Common myeloid progenitor, CD34-positive (primary cell): ENCODE measurements around the gene DGCR8.

Experiments
- CTCF ChIA-PET: fragments of 350-600 bp; sonication (Branson Sonifier 250); formaldehyde crosslinking; loops from one replicate; lab custom pipeline; 2021; ENCODE audit warnings: antibody characterized with exemption; lab: Charles Lee
- POLR2A ChIA-PET: fragments of 350-600 bp; sonication (Branson Sonifier 250); formaldehyde crosslinking; loops from one replicate; lab custom pipeline; 2021; ENCODE audit warnings: antibody characterized with exemption; lab: Charles Lee
- DNase-seq, 3 donors: peaks; one replicate each; pipeline versions ENCODE4 v3.0.0 to v3.0.0-alpha.2; 2013
- H3K27ac ChIP-seq, 2 experiments: 1 replicate in 1 of 2; 2 replicates in 1 of 2; pipeline ENCODE4 v1.7.0; 2013; ENCODE audit warnings: inconsistent platforms in 2 of 2, low read length in 2 of 2, mild to moderate bottlenecking in 2 of 2, low read depth in 1 of 2, moderate library complexity in 1 of 2; ENCODE audit not compliant: severe bottlenecking in 2 of 2, insufficient read depth in 1 of 2, poor library complexity in 1 of 2
- H3K27me3 ChIP-seq, 5 experiments: replicated peaks in 2 of 5; 1 replicate in 3 of 5; 2 replicates in 2 of 5; pipeline versions ENCODE4 v1.6.1 to v1.7.0; 2013; ENCODE audit warnings: low read length in 4 of 5, mild to moderate bottlenecking in 2 of 5, moderate library complexity in 2 of 5, inconsistent platforms in 1 of 5; ENCODE audit not compliant: insufficient read depth in 5 of 5, control insufficient read depth in 4 of 5
- H3K36me3 ChIP-seq, 4 experiments: 1 replicate in 2 of 4; 2 replicates in 2 of 4; pipeline versions ENCODE4 v1.6.1 to v1.7.0; 2013; ENCODE audit warnings: low read length in 3 of 4, control low read depth in 1 of 4, mild to moderate bottlenecking in 1 of 4; ENCODE audit not compliant: control insufficient read depth in 4 of 4, insufficient read depth in 4 of 4
- H3K4me1 ChIP-seq, 4 experiments: 1 replicate in 3 of 4; 2 replicates in 1 of 4; pipeline versions ENCODE4 v1.6.1 to v1.7.1; 2013; ENCODE audit warnings: low read length in 3 of 4, mild to moderate bottlenecking in 3 of 4, control low read depth in 1 of 4, inconsistent platforms in 1 of 4, moderate library complexity in 1 of 4; ENCODE audit not compliant: control insufficient read depth in 4 of 4, insufficient read depth in 4 of 4; ENCODE audit errors: control extremely low read depth in 1 of 4
- H3K4me3 ChIP-seq, 7 experiments: 1 replicate in 4 of 7; 2 replicates in 3 of 7; pipeline versions ENCODE4 v1.5.1 to v1.7.0; 2013; ENCODE audit warnings: mild to moderate bottlenecking in 7 of 7, low read length in 6 of 7, moderate library complexity in 6 of 7, inconsistent platforms in 2 of 7, low read depth in 2 of 7, control low read depth in 1 of 7; ENCODE audit not compliant: insufficient read depth in 4 of 7, control insufficient read depth in 1 of 7; ENCODE audit errors: extremely low read depth in 1 of 7
- H3K9me3 ChIP-seq, 5 experiments: 1 replicate in 4 of 5; 2 replicates in 1 of 5; pipeline versions ENCODE4 v1.6.1 to v1.7.1; 2013; ENCODE audit warnings: low read length in 4 of 5, mild to moderate bottlenecking in 2 of 5, inconsistent platforms in 1 of 5, low read depth in 1 of 5, moderate library complexity in 1 of 5; ENCODE audit not compliant: control insufficient read depth in 4 of 5, insufficient read depth in 2 of 5; ENCODE audit errors: control extremely low read depth in 1 of 5
- WGBS: methylation state at CpG from one replicate; pipeline ENCODE4 v1.1.5; 2013; ENCODE audit not compliant: insufficient coverage; 5-methylcytosine and 5-hydroxymethylcytosine counted together

The DGCR8 gene

DNA sequence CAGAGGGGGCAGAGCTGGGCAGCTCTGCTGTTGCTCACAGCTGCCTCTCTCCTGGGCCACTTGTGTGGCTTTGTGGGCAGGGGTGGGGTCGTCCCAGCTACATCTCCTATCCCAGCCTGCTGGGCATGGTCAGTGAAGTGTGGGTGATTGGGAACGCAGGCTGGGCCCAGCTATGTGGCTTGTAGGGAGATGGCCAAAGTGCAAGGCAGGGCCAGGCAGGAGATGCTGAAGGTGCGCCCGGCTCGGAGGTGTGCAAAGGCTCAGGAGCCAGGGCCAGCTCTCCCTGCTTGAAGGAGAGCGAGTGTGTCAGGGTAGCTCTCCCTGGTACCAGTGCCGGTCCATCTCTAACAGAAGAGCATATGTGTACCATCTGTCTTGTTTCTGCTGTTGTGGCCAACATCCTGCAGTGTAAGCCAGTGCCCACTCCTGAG, 27.4 kb downstream of the DGCR8 start:
- DNase-seq = no peak
- Histone ChIP-seq H3K4me1 (peaks cover 0 to 8% (median 1%) of the 10 kb centered on the region in 4 experiments), H3K4me3 (no peak overlapping the region), H3K9me3 (no peaks in the 10 kb centered on the region), H3K27me3 (no peaks in the 10 kb centered on the region), H3K27ac (no peak overlapping the region), H3K36me3 (peaks cover 7 to 89% (median 65%) of the 10 kb centered on the region in 4 experiments)
- CTCF ChIA-PET = interaction anchor here (1.1 to 1.2 kb wide), 3 partner anchors 11 to 154 kb away, joined by 3 read pairs; no protein-coding TSS in a partner anchor
- 99% methylated on average over 7 of the region's 7 CpGs for WGBS
- POLR2A ChIA-PET = no interaction called here

DNA sequence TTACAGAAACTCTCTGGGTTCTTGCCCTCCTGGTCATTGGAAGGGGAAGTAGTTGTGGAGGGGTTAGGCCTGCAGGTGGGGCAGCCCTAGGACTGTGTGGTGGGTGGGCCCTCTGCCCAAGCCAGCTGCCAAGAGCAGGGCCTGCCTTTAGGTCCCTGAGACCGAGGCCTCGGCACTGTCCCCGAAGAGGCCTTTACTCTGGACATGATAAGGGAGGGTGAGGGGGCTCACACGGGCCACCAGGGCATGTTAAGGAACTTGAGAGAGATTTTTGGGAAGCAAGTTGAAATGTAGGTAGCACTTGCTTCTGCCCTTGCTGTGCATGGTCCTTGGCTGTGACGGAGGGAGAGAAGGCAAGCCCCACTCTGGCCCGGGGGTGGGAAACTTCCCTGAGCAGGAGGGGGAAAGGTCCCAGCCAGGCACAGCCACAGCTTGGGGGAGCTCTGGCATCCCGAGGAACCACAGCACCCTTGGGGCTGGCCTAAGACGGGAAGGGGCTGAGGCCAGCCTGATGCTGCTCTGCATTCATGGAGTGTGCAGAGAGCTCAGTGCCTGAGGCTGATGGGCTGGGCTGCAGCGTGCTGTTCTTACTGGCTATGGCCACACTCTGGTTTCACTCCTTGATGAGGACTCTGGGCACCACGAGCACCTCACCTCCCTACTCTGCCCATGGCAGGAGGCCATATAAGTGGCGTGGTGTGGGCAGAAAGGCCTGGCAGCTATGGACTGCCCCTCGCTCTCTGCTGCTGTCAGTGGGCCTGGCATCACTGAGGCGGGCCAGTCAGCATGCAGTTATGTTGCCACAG, 28.1 kb downstream of the DGCR8 start:
- CTCF ChIA-PET = interaction anchor here (1.0 to 1.2 kb wide), 4 partner anchors 10 to 155 kb away, joined by 3 read pairs; no protein-coding TSS in a partner anchor
- no peak for DNase-seq

DNA sequence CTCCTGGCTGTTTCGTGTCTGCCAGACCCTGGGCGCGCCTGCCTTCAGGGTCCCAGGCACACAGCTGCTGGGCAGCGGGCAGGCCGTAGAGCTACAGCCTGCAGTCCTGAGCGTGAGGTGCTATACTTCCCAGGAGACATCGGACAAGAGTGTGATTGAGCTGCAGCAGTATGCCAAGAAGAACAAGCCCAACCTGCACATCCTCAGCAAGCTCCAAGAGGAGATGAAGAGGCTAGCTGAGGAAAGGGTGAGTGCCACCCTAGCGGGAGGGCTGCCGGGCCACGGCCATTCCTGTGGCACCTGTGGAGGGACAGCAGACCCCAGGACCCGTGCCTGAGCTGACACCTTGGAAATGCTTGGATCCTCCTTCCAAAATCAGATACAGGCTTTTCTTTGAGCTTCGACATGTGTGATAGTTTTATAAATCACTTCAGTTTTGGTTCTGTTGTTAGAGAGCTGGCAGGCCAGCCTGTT, 28.8 kb downstream of the DGCR8 start:
- H3K27me3 ChIP-seq = no peaks in the 10 kb centered on the region
- peaks cover 7 to 95% (median 72%) of the 10 kb centered on the region in 4 experiments for H3K36me3 ChIP-seq
- 93% methylated on average over 12 of the region's 12 CpGs for WGBS
- POLR2A ChIA-PET = no interaction called here
- CTCF ChIA-PET = interaction anchor here (1.0 to 1.2 kb wide), 3 partner anchors 9 to 155 kb away, joined by 3 read pairs; no protein-coding TSS in a partner anchor
- no peak overlapping the region for H3K4me3 ChIP-seq
- peaks cover 0 to 8% (median 1%) of the 10 kb centered on the region in 4 experiments for H3K4me1 ChIP-seq
- no peak for DNase-seq
- no peak overlapping the region for H3K27ac ChIP-seq
- no peaks in the 10 kb centered on the region for H3K9me3 ChIP-seq

More for the DNA sequence above, 28.1 kb downstream of the DGCR8 start:
- Histone ChIP-seq H3K4me1 (peaks cover 0 to 8% (median 1%) of the 10 kb centered on the region in 4 experiments), H3K4me3 (no peak overlapping the region), H3K36me3 (peaks cover 7 to 91% (median 70%) of the 10 kb centered on the region in 4 experiments), H3K27ac (no peak overlapping the region), H3K27me3 (no peaks in the 10 kb centered on the region), H3K9me3 (no peaks in the 10 kb centered on the region)
- 93% methylated on average over 9 of the region's 13 CpGs for WGBS
- POLR2A ChIA-PET = no interaction called here

DNA sequence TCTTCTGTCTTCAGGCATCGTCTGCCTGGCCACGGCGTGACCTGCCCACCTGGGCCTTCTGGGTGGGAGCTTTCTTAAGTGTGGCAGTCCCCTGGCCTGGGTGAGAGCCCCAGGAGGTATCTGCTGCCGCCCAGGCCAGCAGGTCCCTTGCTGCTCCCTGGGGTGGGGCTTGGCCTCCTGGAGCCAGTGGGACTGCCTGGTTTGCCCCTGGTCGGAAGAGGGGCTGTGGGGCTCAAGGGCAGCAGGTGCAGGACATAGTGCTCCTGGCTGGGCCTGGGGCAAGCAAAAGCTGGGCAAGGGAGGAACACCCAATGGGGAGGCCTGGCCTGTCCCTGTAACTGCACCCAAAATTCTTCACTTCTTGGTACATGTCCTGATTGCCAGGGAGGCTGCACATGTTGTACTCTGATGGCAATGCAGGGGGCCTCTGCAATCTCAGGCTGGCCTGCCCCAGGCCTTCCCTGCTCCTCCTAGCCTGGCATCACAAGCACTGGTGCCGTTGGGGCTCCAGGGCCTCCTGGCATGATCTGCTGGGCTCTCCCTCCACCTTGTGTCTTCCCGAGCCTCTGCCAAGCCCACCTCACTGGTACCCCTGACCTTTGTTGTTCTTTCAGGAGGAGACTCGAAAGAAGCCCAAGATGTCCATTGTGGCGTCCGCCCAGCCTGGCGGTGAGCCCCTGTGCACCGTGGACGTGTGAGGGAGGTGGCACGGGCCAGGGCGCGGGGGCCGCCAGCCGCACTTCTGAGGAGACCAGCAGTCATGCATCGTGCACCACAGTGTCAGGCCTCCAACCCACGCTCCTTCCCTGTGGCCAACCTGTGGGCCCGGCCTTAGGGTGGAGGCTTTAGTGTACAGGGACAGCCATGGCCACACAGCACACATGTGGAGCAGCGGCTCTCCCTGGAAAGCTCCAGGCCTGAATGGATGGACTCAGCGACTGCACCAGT, 29.6 kb downstream of the DGCR8 start:
- Histone ChIP-seq H3K4me1 (peaks cover 0 to 8% (median 1%) of the 10 kb centered on the region in 4 experiments), H3K36me3 (peaks cover 7 to 98% (median 76%) of the 10 kb centered on the region in 4 experiments), H3K4me3 (no peak overlapping the region), H3K27me3 (no peaks in the 10 kb centered on the region), H3K9me3 (no peaks in the 10 kb centered on the region), H3K27ac (no peak overlapping the region)
- DNase-seq = no peak
- POLR2A ChIA-PET = no interaction called here
- CTCF ChIA-PET = interaction anchor here (0.8 to 1.2 kb wide), 3 partner anchors 16 to 22 kb away, joined by 3 read pairs; no protein-coding TSS in a partner anchor
- WGBS = 98% methylated on average over 22 of the region's 23 CpGs

DNA sequence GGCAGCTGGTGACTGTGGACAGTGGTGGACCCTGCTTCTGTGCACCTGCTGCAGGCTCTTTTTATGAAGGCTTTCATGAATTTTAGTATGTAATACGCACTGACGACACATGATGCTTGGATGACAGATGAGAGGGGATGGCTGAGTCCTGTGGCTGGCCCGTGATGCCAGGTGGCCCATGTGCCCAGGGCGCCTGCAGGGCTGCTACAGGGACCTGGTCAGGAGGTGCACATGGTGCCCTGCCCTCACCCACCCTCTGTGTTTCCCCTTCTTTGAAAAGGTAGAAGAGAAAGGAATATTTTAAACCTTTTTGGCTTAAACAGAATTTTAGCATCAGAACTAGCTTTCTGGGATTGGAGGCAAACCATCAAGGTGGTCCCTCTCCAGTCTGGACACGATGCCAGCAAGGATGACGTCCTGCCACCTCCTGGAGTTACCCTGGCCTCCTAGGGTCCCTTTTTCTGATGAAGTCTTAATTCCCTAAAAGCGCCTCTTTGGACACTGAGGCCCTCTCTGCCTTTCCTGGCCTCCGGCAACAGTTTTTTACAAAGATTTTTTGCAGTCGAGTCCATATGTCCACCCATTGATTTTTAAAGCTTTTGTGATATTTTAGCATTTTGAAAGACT, 30.4 kb downstream of the DGCR8 start:
- Histone ChIP-seq H3K36me3 (peaks cover 5 to 98% (median 77%) of the 10 kb centered on the region in 4 experiments), H3K4me3 (no peak overlapping the region), H3K9me3 (no peaks in the 10 kb centered on the region), H3K27ac (no peak overlapping the region), H3K27me3 (no peaks in the 10 kb centered on the region), H3K4me1 (peaks cover 0 to 11% (median 1%) of the 10 kb centered on the region in 4 experiments)
- DNase-seq = no peak
- ChIA-PET POLR2A (no interaction called here), CTCF (interaction anchor here (0.8 to 1.9 kb wide), 5 partner anchors 9 to 88 kb away, joined by 3 to 5 read pairs (median 3); no protein-coding TSS in a partner anchor)
- WGBS = 100% methylated on average over 9 of the region's 9 CpGs

DNA sequence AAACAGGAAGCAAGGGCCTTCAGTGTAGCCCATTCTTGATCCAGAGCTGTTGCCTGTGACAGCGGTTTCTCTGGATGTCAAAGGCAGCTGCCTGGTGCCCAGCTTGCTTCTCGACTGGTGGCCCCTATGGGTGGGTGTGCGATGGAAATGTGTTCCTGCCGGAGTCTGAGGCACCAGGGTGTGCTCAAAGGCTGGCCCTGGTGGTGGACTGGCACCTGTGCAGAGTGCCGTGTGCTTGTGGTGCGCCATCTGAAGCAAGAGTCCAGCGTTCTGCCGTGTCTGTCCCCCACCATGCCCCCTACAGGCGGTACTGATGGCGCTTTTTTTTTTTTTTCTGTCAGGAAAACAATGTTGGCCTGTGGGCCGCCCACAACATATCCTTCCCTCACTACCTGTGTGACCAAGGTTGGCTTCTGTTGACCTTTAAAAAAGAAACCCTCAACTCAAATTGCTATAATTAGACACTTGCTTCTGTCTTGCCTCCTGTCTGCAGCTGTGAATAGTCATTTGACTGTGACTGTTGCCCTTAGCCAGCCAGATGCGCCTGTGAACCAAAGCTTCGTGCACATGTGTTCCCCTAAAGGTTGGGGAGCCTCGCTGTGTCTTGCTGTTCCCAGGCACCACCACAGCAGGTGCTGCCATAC, 31.1 kb downstream of the DGCR8 start:
- H3K4me1 ChIP-seq = peaks cover 0 to 18% (median 8%) of the 10 kb centered on the region in 4 experiments
- H3K9me3 ChIP-seq = no peaks in the 10 kb centered on the region
- WGBS = 77% methylated on average over 8 of the region's 14 CpGs
- peaks cover 5 to 95% (median 71%) of the 10 kb centered on the region in 4 experiments for H3K36me3 ChIP-seq
- H3K27me3 ChIP-seq = no peaks in the 10 kb centered on the region
- peak overlapping the region in 1 of 2 experiments; percentile 5 for H3K27ac ChIP-seq
- POLR2A ChIA-PET = no interaction called here
- CTCF ChIA-PET = interaction anchor here (0.9 to 1.9 kb wide), 4 partner anchors 9 to 89 kb away, joined by 3 to 5 read pairs (median 4); no protein-coding TSS in a partner anchor
- DNase-seq = peak; percentile 60 to 81 (median 72)
- no peak overlapping the region for H3K4me3 ChIP-seq
